HG02763 (cell line): Measurements from ENCODE around the gene TRIM39.
"Not testable (repeated sequence)": the region's sequence is repeated elsewhere in the genome, so short reads cannot be mapped to it uniquely, and the experiment has no call there.

Experiments
- ATAC-seq: cut with Tn5 transposase; IDR thresholded peaks from one replicate; pipeline ENCODE4 v1.9.1; 2021; ENCODE audit warnings: mild to moderate bottlenecking, moderate library complexity; ENCODE audit not compliant: unreplicated experiment

TRIM39 gene

GRCh38 chr6:30326526-30327231 is at the start of gene TRIM39:
Gene TRIM39 (plus strand): TSS chr6:30326927. CDS start chr6:30329318, 2,391 bp downstream.
- peak; percentile 77 for ATAC-seq

GRCh38 chr6:30280988-30281387 is 45.7 kb upstream of the TRIM39 start:
- not testable (repeated sequence) for ATAC-seq

GRCh38 chr6:30282522-30282921 is 44.2 kb upstream of the TRIM39 start:
- no peak for ATAC-seq

- ATAC-seq, result no peak
Measured at GRCh38 chr6:30283761-30284160, 43.0 kb upstream of the TRIM39 start.

GRCh38 chr6:30287139-30287538 is 39.6 kb upstream of the TRIM39 start:
- no peak for ATAC-seq

GRCh38 chr6:30295837-30296236 is 30.9 kb upstream of the TRIM39 start:
- ATAC-seq, result no peak

- no peak for ATAC-seq
Measured at GRCh38 chr6:30304002-30304401, 22.7 kb upstream of the TRIM39 start.

GRCh38 chr6:30311101-30311500 is 15.6 kb upstream of the TRIM39 start:
- ATAC-seq, result no peak

- ATAC-seq, result no peak
Measured at GRCh38 chr6:30311671-30312070, 15.1 kb upstream of the TRIM39 start.

- ATAC-seq, result no peak
Measured at GRCh38 chr6:30312266-30312665, 14.5 kb upstream of the TRIM39 start.

GRCh38 chr6:30312676-30313321 is 13.9 kb upstream of the TRIM39 start:
- ATAC-seq, result no peak

- no peak for ATAC-seq
Measured at GRCh38 chr6:30315156-30315555, 11.6 kb upstream of the TRIM39 start.

- no peak for ATAC-seq
Measured at GRCh38 chr6:30317913-30318589, 8.7 kb upstream of the TRIM39 start.

GRCh38 chr6:30319146-30319835 is 7.4 kb upstream of the TRIM39 start:
- no peak for ATAC-seq

GRCh38 chr6:30321692-30322388 is 4.9 kb upstream of the TRIM39 start:
- no peak for ATAC-seq

- ATAC-seq, result no peak
Measured at GRCh38 chr6:30322527-30323501, 3.9 kb upstream of the TRIM39 start.

- ATAC-seq, result no peak
Measured at GRCh38 chr6:30323806-30324205, 2.9 kb upstream of the TRIM39 start.

- ATAC-seq, result peak; percentile 19
Measured at GRCh38 chr6:30325150-30325872, 1.4 kb upstream of the TRIM39 start.
